K562 (cell line): ENCODE results near the gene CAMK2D. TPM values are rescaled to one million over a fixed set of nuclear protein-coding genes. Genes with fewer than 3 reads are reported as not detected.

Experiments used
- ATAC-seq: fragments of 200-7000 bp; cut with Tn5 transposase; 3 replicates; pipeline ENCODE4 v1.9.1; 2020; ENCODE audit warnings: moderate library complexity
- BruUV-seq: library from RNA; stranded (reverse); fragments of 400-500 nt; replicated peaks from 2 replicates; lab custom pipeline; 2021; lab: Mats Ljungman, UMichigan
- CTCF ChIA-PET: fragments of 300-600 bp; formaldehyde crosslinking; extraction: SDS; loops from one replicate; lab custom pipeline; 2021; ENCODE audit warnings: low intra/inter-chr PET ratio; lab: Yijun Ruan, JAX
- POLR2A ChIA-PET: fragments of 300-600, 350-650 bp; sonication (Branson Sonifier 250); formaldehyde crosslinking; extraction: SDS; loops from one replicate; lab custom pipeline; 2021; ENCODE audit warnings: antibody characterized with exemption, inconsistent platforms; lab: Yijun Ruan, JAX
- DNase-seq, 4 experiments: peaks; one replicate each; pipeline versions ENCODE4 v3.0.0 to v3.0.0-alpha.2; 2011 to 2018; ENCODE audit warnings: low spot score in 3 of 4, mixed read lengths in 3 of 4; ENCODE audit errors: extremely low read depth in 1 of 4
- FAIRE-seq: peaks from 2 replicates; lab custom pipeline; 2011; peaks lifted over from hg19 to GRCh38; lab: Jason Lieb, UNC
- H2AFZ ChIP-seq: 2 replicates; pipeline ENCODE4 v1.6.0; 2011; ENCODE audit warnings: low read depth, low read length, control low read depth, inconsistent platforms
- H3K27ac ChIP-seq: fragments of 200-600 bp; 3 replicates; pipeline ENCODE4 v1.8.0; 2011; ENCODE audit warnings: low read depth, mild to moderate bottlenecking, control low read depth, inconsistent platforms, low read length, moderate library complexity, mixed read lengths; ENCODE audit errors: extremely low read depth
- H3K27me3 ChIP-seq, 2 experiments: fragments of 300-600 bp in 1 of 2; 2 replicates in 1 of 2; 3 replicates in 1 of 2; pipeline versions ENCODE4 v1.6.0 to v1.8.0; 2011; ENCODE audit warnings: inconsistent platforms in 2 of 2, low read length in 2 of 2, mild to moderate bottlenecking in 1 of 2, mixed read lengths in 1 of 2, moderate library complexity in 1 of 2; ENCODE audit not compliant: control insufficient read depth in 2 of 2, insufficient read depth in 2 of 2
- H3K36me3 ChIP-seq: fragments of 300-600 bp; 3 replicates; pipeline ENCODE4 v1.8.0; 2011; ENCODE audit warnings: mild to moderate bottlenecking, low read length, inconsistent platforms; ENCODE audit not compliant: control insufficient read depth, insufficient read depth
- H3K4me1 ChIP-seq, 2 experiments: fragments of 200-600 bp in 1 of 2; replicated peaks in 1 of 2; 2 replicates in 1 of 2; 3 replicates in 1 of 2; pipeline versions ENCODE4 v1.5.1 to v1.8.0; 2011; ENCODE audit warnings: inconsistent platforms in 2 of 2, low read length in 2 of 2, mild to moderate bottlenecking in 1 of 2, mixed read lengths in 1 of 2, moderate library complexity in 1 of 2; ENCODE audit not compliant: control insufficient read depth in 2 of 2, insufficient read depth in 2 of 2
- H3K4me2 ChIP-seq: 2 replicates; pipeline ENCODE4 v1.6.1; 2011; ENCODE audit warnings: low read length, control low read depth, inconsistent platforms, mixed read lengths; ENCODE audit not compliant: insufficient read depth
- H3K4me3 ChIP-seq: fragments of 200-600 bp; sonication (generic), shearing (Covaris generic); 2 replicates; pipeline ENCODE4 v1.5.1; 2016; ENCODE audit warnings: control low read depth, inconsistent platforms
- H3K79me2 ChIP-seq: fragments of 200-600 bp; 3 replicates; pipeline ENCODE4 v1.8.0; 2011; ENCODE audit warnings: low read length, inconsistent platforms; ENCODE audit not compliant: control insufficient read depth, insufficient read depth
- H3K9ac ChIP-seq, 2 experiments: 2 replicates each; pipeline versions ENCODE4 v1.6.0 to v1.6.1; 2011; ENCODE audit warnings: low read depth in 2 of 2, low read length in 2 of 2, control low read depth in 1 of 2, inconsistent platforms in 1 of 2, mild to moderate bottlenecking in 1 of 2, mixed read lengths in 1 of 2; ENCODE audit not compliant: insufficient read depth in 1 of 2
- H3K9me1 ChIP-seq: one replicate; pipeline ENCODE4 v1.6.0; 2011; ENCODE audit warnings: inconsistent platforms, mild to moderate bottlenecking, low read length, moderate library complexity; ENCODE audit not compliant: control insufficient read depth, insufficient read depth
- H3K9me3 ChIP-seq: replicated peaks from 2 replicates; pipeline ENCODE4 v1.5.1; 2011; ENCODE audit warnings: low read depth, low read length, inconsistent platforms; ENCODE audit not compliant: control insufficient read depth, insufficient read depth
- H4K20me1 ChIP-seq: replicated peaks from 2 replicates; pipeline ENCODE4 v1.6.1; 2011; ENCODE audit warnings: low read length, inconsistent platforms, mixed read lengths; ENCODE audit not compliant: control insufficient read depth, insufficient read depth
- FOXJ2 ChIP-seq: fragments of 200-800 bp; sonication (Bioruptor generic); IDR thresholded peaks from 2 replicates; pipeline ENCODE4 v1.6.1; 2016; ENCODE audit warnings: missing genetic modification characterization, missing compliant biosample characterization
- GMEB1 ChIP-seq: fragments of 250-450 bp; sonication (Bioruptor Pico); IDR thresholded peaks from 2 replicates; pipeline ENCODE4 v1.4.0; 2020; ENCODE audit warnings: mild to moderate bottlenecking
- LCOR ChIP-seq: sonication (generic); formaldehyde crosslinking; IDR thresholded peaks from 2 replicates; pipeline ENCODE4 v1.8.0; 2022; ENCODE audit warnings: mild to moderate bottlenecking, missing genetic modification reagents
- LEF1 ChIP-seq: fragments of 450-650 bp; IDR thresholded peaks from 2 replicates; pipeline ENCODE4 v1.6.1; 2016; ENCODE audit warnings: mild to moderate bottlenecking
- MTA1 ChIP-seq: fragments of 450-650 bp; IDR thresholded peaks from 2 replicates; pipeline ENCODE4 v1.6.1; 2017; ENCODE audit warnings: borderline replicate concordance
- MYC ChIP-seq, 2 experiments: fragments of 250-450 bp in 1 of 2; sonication (Bioruptor Pico) in 1 of 2; IDR thresholded peaks; 2 replicates each; pipeline versions ENCODE4 v1.5.1 to v1.6.1; 2012 to 2021; ENCODE audit warnings: low read depth in 2 of 2, borderline replicate concordance in 1 of 2, improper control_type of control experiment in 1 of 2, low read length in 1 of 2, mild to moderate bottlenecking in 1 of 2, moderate library complexity in 1 of 2
- NCOA1 ChIP-seq: fragments of 450-650 bp; IDR thresholded peaks from 2 replicates; pipeline ENCODE4 v1.6.1; 2016; ENCODE audit warnings: low read depth
- PHF8 ChIP-seq: fragments of 200-600 bp; sonication (generic); IDR thresholded peaks from 2 replicates; pipeline ENCODE4 v1.6.1; 2012; ENCODE audit warnings: mixed run types, mild to moderate bottlenecking, inconsistent platforms, low read length, moderate library complexity, borderline replicate concordance
- SFPQ ChIP-seq: fragments of 200-400 bp; formaldehyde crosslinking; IDR thresholded peaks from 2 replicates; pipeline ENCODE4 v1.6.1; 2017; ENCODE audit warnings: mild to moderate bottlenecking, low read depth, low read length, moderate library complexity
- SPI1 ChIP-seq: IDR thresholded peaks from 2 replicates; pipeline ENCODE4 v1.6.1; 2011; ENCODE audit warnings: low read depth, low read length, control low read depth, borderline replicate concordance
- TAF9B ChIP-seq: fragments of 450-650 bp; IDR thresholded peaks from 2 replicates; pipeline ENCODE4 v1.6.1; 2018; ENCODE audit warnings: mild to moderate bottlenecking; ENCODE audit not compliant: partially characterized antibody
- ZBTB11 ChIP-seq, 3 experiments: fragments of 200-800 bp in 1 of 3; fragments of 250-450 bp in 1 of 3; fragments of 450-650 bp in 1 of 3; sonication (Bioruptor Pico) in 1 of 3; sonication (Bioruptor generic) in 1 of 3; formaldehyde crosslinking in 1 of 3; IDR thresholded peaks; 2 replicates each; pipeline versions ENCODE4 v1.6.1 to v1.8.0; 2016 to 2022; ENCODE audit warnings: mild to moderate bottlenecking in 2 of 3, missing genetic modification characterization in 2 of 3, missing compliant biosample characterization in 1 of 3, moderate library complexity in 1 of 3
- ZNF134 ChIP-seq: fragments of 250-450 bp; sonication (Bioruptor Pico); conservative IDR thresholded peaks from 2 replicates; pipeline ENCODE4 v1.4.0; 2020
- WGBS: fragments of 100-300 bp; shearing (Covaris generic); methylation state at CpG from one replicate; pipeline ENCODE4 v1.1.6; 2016; ENCODE audit warnings: low coverage, mixed read lengths; ENCODE audit not compliant: insufficient coverage; ENCODE audit errors: missing lambda C conversion rate; 5-methylcytosine and 5-hydroxymethylcytosine counted together
- in situ Hi-C: fragments of 300-500 bp; cut with MboI; formaldehyde crosslinking; loops from 4 replicates; pipeline ENCODE4 v1.15.0; 2018; ENCODE audit warnings: inconsistent platforms, mixed read lengths
- intact Hi-C: fragments of 100-400 bp; cut with micrococcal nuclease; formaldehyde crosslinking; loops from 2 replicates; pipeline ENCODE4 v1.14.2; 2022
- polyA plus RNA-seq, 8 experiments: library from polyadenylated mRNA; depleted of rRNA in 4 of 8; stranded (reverse) in 5 of 8; unstranded in 3 of 8; fragments of >200 nt; fragmentation: Nextera tagmentation in 2 of 8; fragmentation: Illumina TruSeq in 1 of 8; extraction: Ambion mirVana in 2 of 8; extraction: Trizol in 1 of 8; gene quantifications; 2 replicates each; pipeline versions ENCODE4 v1.2.1 to v1.2.3, GENCODE V29; 2011 to 2014; ENCODE audit warnings: inconsistent platforms in 1 of 8, missing spikeins in 1 of 8
- total RNA-seq, 7 experiments: library from RNA; depleted of rRNA in 6 of 7; stranded (reverse); fragments of >200 nt in 6 of 7; fragmentation: Illumina TruSeq in 2 of 7; extraction: Trizol in 2 of 7; gene quantifications; 2 replicates each; pipeline versions ENCODE4 v1.2.1 to v1.2.3, GENCODE V29; 2011 to 2021; ENCODE audit warnings: low replicate concordance in 1 of 7

Gene CAMK2D
- total and polyA plus RNA-seq, 9 of the 15 experiments (the other 6 are each of a cell fraction or from before 2014, with no cell fraction given): 0.01 to 0.33 (median 0.04) TPM; not detected in 2

GRCh38 chr4:113472864-113473263 lies 288.7 kb downstream of the CAMK2D start:
- Histone ChIP-seq H3K4me3 (no peak overlapping the region), H2AFZ (no peak overlapping the region), H3K27ac (no peak overlapping the region), H3K79me2 (no peaks in the 10 kb centered on the region), H3K4me1 (no peaks in the 10 kb centered on the region), H3K9me1 (no peaks in the 10 kb centered on the region), H4K20me1 (no peaks in the 10 kb centered on the region), H3K9me3 (0 out of 2 replicates have a peak, but pooled peaks cover 2% of the 10 kb centered on the region), H3K9ac (no peak overlapping the region), H3K36me3 (no peaks in the 10 kb centered on the region), H3K4me2 (no peak overlapping the region), H3K27me3 (no peaks in the 10 kb centered on the region)
- ATAC-seq (no peak), DNase-seq (no peak), FAIRE-seq (no peak)
- in situ Hi-C loops: no loop called here
- intact Hi-C loops: no loop called here
- ChIA-PET POLR2A (no interaction called here), CTCF (no interaction called here)
- 0% methylated on average over 1 of the region's 1 CpG for WGBS
- BruUV-seq: no TSS peak
- TF ChIP-seq MYC (IDR thresholded peaks at IDR 0.05; ENCODE audit: low read depth, low read length): no peak
- no peak for TF ChIP-seq MYC (CRISPR knock-in tag; IDR thresholded peaks at IDR 0.05; ENCODE audit: borderline replicate concordance, low read depth)
- no peak for TF ChIP-seq MTA1
- TF ChIP-seq FOXJ2: no peak
- TF ChIP-seq NCOA1: no peak
- TF ChIP-seq PHF8: no peak
- TF ChIP-seq SPI1: no peak
- TF ChIP-seq ZNF134 (CRISPR knock-in tag): no peak
- no peak for TF ChIP-seq LEF1
- TF ChIP-seq ZBTB11 (CRISPR knock-in tag; IDR thresholded peaks at IDR 0.05): no peak
- no peak for TF ChIP-seq GMEB1
- TF ChIP-seq TAF9B: no peak
- TF ChIP-seq LCOR: no peak
- TF ChIP-seq SFPQ: no peak
